Chondrocyte (in vitro differentiated cells): Measurements from ENCODE around the gene CDPF1. TPM values are rescaled to one million over a fixed set of nuclear protein-coding genes. Genes with fewer than 3 reads are reported as not detected.

ENCODE experiments used
- DNase-seq: peaks from one replicate; pipeline ENCODE4 v3.0.0; 2021; ENCODE audit warnings: mixed read lengths, low spot score
- H3K27ac Mint-ChIP-seq: one replicate; pipeline ENCODE4 v1.8.0; 2021; ENCODE audit warnings: mild to moderate bottlenecking, moderate library complexity, mixed read lengths; ENCODE audit not compliant: unreplicated experiment
- H3K27me3 Mint-ChIP-seq: 2 replicates; pipeline ENCODE4 v1.8.0; 2021; ENCODE audit warnings: low read depth, mixed read lengths
- H3K36me3 Mint-ChIP-seq: 2 replicates; pipeline ENCODE4 v1.8.0; 2021; ENCODE audit warnings: low read depth, mixed read lengths
- H3K4me1 Mint-ChIP-seq: 2 replicates; pipeline ENCODE4 v1.8.0; 2021; ENCODE audit warnings: low read depth, mild to moderate bottlenecking, mixed read lengths
- H3K4me3 Mint-ChIP-seq: one replicate; pipeline ENCODE4 v1.8.0; 2021; ENCODE audit warnings: mild to moderate bottlenecking, moderate library complexity, mixed read lengths; ENCODE audit not compliant: unreplicated experiment
- H3K9me3 Mint-ChIP-seq: 2 replicates; pipeline ENCODE4 v1.8.0; 2021; ENCODE audit warnings: low read depth, mixed read lengths
- CTCF ChIP-seq: fragments of 200-600 bp; sonication (generic); IDR thresholded peaks from 2 replicates; pipeline ENCODE4 v1.5.0; 2021; ENCODE audit warnings: antibody characterized with exemption, mild to moderate bottlenecking, moderate library complexity
- total RNA-seq: library from RNA; stranded (reverse); gene quantifications from 3 replicates; pipeline ENCODE4 v1.2.1, GENCODE V29; 2021

The CDPF1 gene
- total RNA-seq, 1 donor from 2014 or later = 9.9 TPM

DNA sequence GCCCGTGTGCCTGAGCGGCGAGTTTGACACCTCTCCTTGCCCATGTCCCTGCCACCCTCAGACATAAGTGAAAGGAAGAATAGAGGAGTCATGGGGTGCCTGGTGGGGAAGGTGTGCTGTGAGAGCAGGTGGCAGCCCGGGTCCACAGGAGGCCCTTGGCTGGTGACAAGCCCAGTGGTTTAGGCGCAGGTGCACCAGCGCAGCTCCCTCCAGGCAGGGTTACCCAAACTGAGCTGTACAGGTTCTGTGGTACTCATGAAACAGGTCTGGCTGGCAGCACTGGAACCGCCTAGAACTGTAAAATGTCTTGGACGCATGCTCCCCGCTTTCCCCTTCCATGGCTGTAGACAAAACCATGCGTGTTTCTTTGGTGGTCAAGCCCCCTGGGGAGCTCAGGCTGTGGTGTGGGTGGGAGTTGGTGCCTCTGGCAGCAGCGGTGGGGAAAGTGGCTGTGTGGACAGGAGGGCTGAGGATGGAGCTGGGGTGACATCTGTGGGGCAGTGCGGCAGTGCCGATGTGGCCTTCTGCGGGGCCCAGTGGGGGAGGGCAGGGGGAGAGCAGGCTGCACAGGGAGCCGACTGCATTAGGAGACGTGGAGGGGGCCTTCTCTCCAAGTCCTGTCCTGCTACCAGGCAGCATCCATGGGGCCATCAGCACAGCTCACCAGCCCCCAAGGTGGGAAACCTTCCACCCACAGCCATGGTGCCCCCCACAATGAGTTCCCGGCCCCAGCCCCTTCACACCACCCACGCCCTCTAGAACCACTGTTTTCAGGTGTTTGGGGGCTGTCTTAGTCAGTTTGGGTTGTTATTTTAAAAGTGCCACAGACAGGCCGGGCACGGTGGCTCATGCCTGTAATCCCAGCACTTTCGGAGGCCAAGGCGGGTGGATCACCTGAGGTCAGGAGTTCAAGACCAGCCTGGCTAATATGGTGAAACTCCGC is 41.0 kb upstream of the CDPF1 start:
- H3K4me3 Mint-ChIP-seq = no peak overlapping the region
- TF ChIP-seq CTCF = no peak
- peaks cover 12% of the 10 kb centered on the region for H3K36me3 Mint-ChIP-seq
- H3K9me3 Mint-ChIP-seq = no peaks in the 10 kb centered on the region
- no peaks in the 10 kb centered on the region for H3K27me3 Mint-ChIP-seq
- DNase-seq = no peak
- H3K4me1 Mint-ChIP-seq = peaks cover 12% of the 10 kb centered on the region
- no peak overlapping the region for H3K27ac Mint-ChIP-seq

DNA sequence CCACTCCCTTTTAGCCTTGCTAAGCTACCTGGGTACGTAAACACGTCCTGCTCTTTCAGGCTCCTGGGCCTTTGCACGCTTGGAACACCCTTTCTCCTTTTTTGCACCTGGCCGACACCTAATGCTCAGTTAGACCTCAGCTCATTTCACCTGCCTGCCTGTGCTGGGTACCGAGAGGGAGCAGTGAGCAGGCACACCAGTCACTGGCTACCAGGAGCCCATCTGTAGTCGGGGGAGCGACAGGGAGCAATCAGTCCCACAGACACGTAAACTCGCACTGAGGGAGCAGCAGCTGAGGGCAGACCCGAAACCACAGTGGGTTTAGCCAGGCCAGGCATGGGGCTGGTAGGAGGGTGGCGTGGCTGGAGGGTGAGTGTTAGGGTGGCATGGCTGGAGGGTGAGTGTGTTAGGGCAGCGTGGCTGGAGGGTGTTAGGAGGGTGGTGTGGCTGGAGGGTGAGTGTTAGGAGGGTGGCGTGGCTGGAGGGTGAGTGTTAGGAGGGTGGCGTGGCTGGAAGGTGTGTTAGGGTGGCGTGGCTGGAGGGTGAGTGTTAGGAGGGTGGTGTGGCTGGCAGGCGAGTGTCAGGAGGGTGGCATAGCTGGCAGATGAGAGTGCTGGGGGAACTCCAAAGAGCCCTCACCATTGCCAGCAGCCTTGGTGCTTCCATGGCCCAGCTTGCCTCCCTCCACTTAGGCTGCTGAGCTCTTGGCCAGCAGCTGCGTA is 40.2 kb upstream of the CDPF1 start:
- peaks cover 4% of the 10 kb centered on the region for H3K4me1 Mint-ChIP-seq
- no peak for TF ChIP-seq CTCF
- H3K4me3 Mint-ChIP-seq = no peak overlapping the region
- no peak for DNase-seq
- H3K9me3 Mint-ChIP-seq = no peaks in the 10 kb centered on the region
- no peak overlapping the region for H3K27ac Mint-ChIP-seq
- H3K27me3 Mint-ChIP-seq = no peaks in the 10 kb centered on the region
- H3K36me3 Mint-ChIP-seq = peaks cover 17% of the 10 kb centered on the region

DNA sequence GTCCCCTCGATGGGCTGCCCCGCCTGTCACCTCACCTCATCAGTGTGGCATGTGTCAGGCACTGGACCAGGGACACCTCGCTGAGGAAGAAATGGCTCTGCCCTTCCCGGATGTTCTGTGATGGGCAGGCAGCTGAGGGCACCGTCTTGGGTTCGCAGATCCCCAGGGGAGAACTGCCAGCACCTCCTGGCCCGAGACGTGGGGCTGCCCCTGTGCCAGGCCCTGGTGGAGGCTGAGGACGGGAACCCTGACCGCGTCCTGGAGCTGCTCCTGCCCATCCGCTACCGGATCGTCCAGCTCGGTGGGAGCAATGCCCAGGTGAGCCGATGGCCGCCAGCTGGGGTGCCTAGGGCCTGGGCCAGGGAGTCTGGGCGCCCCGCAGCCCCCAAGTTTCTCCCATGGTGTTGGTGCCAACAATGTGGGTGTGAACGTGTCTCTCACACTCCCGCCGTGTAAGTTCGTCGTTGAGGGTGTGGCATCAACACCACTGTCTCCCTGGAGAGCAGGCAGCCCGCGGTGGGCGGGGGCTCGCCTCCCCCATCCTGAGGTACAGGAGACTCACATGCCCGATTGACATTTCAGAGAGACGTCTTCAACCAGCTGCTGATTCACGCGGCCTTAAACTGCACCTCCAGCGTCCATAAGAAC is 39.3 kb upstream of the CDPF1 start:
- Mint-ChIP-seq H3K36me3 (peaks cover 21% of the 10 kb centered on the region), H3K4me3 (no peak overlapping the region), H3K9me3 (no peaks in the 10 kb centered on the region), H3K27ac (no peak overlapping the region), H3K4me1 (no peaks in the 10 kb centered on the region), H3K27me3 (no peaks in the 10 kb centered on the region)
- TF ChIP-seq CTCF = no peak
- no peak for DNase-seq

DNA sequence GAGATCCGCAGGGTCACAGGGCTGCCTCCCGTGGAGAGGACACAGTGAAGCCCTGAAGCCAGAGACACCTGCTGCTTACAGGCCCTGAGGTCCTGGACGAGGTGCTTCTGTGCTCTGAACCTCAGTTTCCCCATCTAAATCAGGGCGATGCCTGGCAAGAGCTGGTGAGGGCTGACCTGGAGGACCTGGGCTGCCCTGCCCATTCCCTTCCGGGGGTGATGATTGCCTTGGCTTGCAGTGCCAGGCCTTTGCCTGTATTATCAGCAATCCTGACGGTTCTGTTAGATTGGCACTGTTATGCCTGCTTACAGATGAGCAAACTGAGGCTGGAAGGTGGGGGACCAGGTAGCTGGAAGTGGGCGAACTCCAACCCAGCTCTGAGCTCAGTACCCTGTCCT is 38.8 kb upstream of the CDPF1 start:
- Mint-ChIP-seq H3K9me3 (no peaks in the 10 kb centered on the region), H3K36me3 (peaks cover 26% of the 10 kb centered on the region), H3K27ac (no peak overlapping the region), H3K4me3 (no peak overlapping the region), H3K27me3 (no peaks in the 10 kb centered on the region), H3K4me1 (no peaks in the 10 kb centered on the region)
- DNase-seq = no peak
- no peak for TF ChIP-seq CTCF
